GM12878 (cell line): ENCODE results near the gene PCDHGA7. TPM values are rescaled to one million over a fixed set of nuclear protein-coding genes. Genes with fewer than 3 reads are reported as not detected.

Experiments used
- CEBPB ChIP-seq, 2 experiments: fragments of 150-350 bp in 1 of 2; IDR thresholded peaks; 2 replicates each; pipeline ENCODE4 v1.6.1; 2012 to 2014; ENCODE audit warnings: low read depth in 2 of 2, low read length in 2 of 2, borderline replicate concordance in 1 of 2, inconsistent platforms in 1 of 2
- DPF2 ChIP-seq: fragments of 450-650 bp; IDR thresholded peaks from 2 replicates; pipeline ENCODE4 v1.6.1; 2017; ENCODE audit warnings: mild to moderate bottlenecking
- EP300 ChIP-seq, 2 experiments: fragments of 150-350 bp in 1 of 2; IDR thresholded peaks; 2 replicates each; pipeline ENCODE4 v1.6.1; 2011 to 2012; ENCODE audit warnings: low read depth in 2 of 2, low read length in 2 of 2, borderline replicate concordance in 1 of 2, improper control_type of control experiment in 1 of 2, inconsistent platforms in 1 of 2; ENCODE audit not compliant: control insufficient read depth in 1 of 2
- ETV6 ChIP-seq, 2 experiments: fragments of 450-650 bp in 1 of 2; IDR thresholded peaks in 1 of 2; conservative IDR thresholded peaks in 1 of 2; 2 replicates each; pipeline ENCODE4 v1.6.1; 2014; ENCODE audit warnings: antibody characterized with exemption in 1 of 2, borderline replicate concordance in 1 of 2, low read depth in 1 of 2, mild to moderate bottlenecking in 1 of 2, moderate library complexity in 1 of 2
- FOS ChIP-seq: IDR thresholded peaks from 3 replicates; pipeline ENCODE4 v1.6.1; 2011; ENCODE audit warnings: borderline replicate concordance; ENCODE audit not compliant: insufficient read length; ENCODE audit errors: extremely low read depth
- MTA3 ChIP-seq: IDR thresholded peaks from 2 replicates; pipeline ENCODE4 v1.6.1; 2012; ENCODE audit warnings: low read length, inconsistent platforms, borderline replicate concordance
- NR2C2 ChIP-seq: IDR thresholded peaks from 2 replicates; pipeline ENCODE4 v1.6.1; 2011; ENCODE audit warnings: borderline replicate concordance, low read depth; ENCODE audit not compliant: control insufficient read depth, insufficient read length
- PBX3 ChIP-seq: IDR thresholded peaks from 2 replicates; pipeline ENCODE4 v1.6.1; 2011; ENCODE audit warnings: mild to moderate bottlenecking, low read depth, low read length, moderate library complexity; ENCODE audit not compliant: insufficient replicate concordance
- RUNX3 ChIP-seq: IDR thresholded peaks from 2 replicates; pipeline ENCODE4 v1.6.1; 2012; ENCODE audit warnings: low read length, inconsistent platforms
- SIN3A ChIP-seq: IDR thresholded peaks from 2 replicates; pipeline ENCODE4 v1.6.1; 2012; ENCODE audit warnings: low read depth, low read length, improper control_type of control experiment
- STAT3 ChIP-seq: IDR thresholded peaks from 2 replicates; pipeline ENCODE4 v1.6.1; 2011; ENCODE audit warnings: low read depth, low read length, improper control_type of control experiment
- USF1 ChIP-seq: IDR thresholded peaks from 2 replicates; pipeline ENCODE4 v1.6.1; 2011; ENCODE audit warnings: borderline replicate concordance, low read depth, mild to moderate bottlenecking, moderate library complexity, mixed read lengths, low read length; ENCODE audit not compliant: insufficient read depth; ENCODE audit errors: extremely low read length
- polyA plus RNA-seq, 11 experiments: library from polyadenylated mRNA; depleted of rRNA in 4 of 11; unstranded in 6 of 11; stranded (reverse) in 5 of 11; fragments of >200 nt; fragmentation: Nextera tagmentation in 4 of 11; fragmentation: Illumina TruSeq in 1 of 11; extraction: Ambion mirVana in 4 of 11; extraction: Trizol in 1 of 11; gene quantifications; 1 replicate in 1 of 11; 2 replicates in 10 of 11; pipeline versions ENCODE4 v1.2.1 to v1.2.3, GENCODE V29; 2011 to 2016; ENCODE audit warnings: inconsistent platforms in 2 of 11, missing spikeins in 2 of 11, low read depth in 1 of 11
- total RNA-seq, 4 experiments: library from RNA; depleted of rRNA in 3 of 4; stranded (reverse); fragments of >200 nt in 3 of 4; fragmentation: Illumina TruSeq in 1 of 4; extraction: Trizol in 1 of 4; gene quantifications; 2 replicates each; pipeline versions ENCODE4 v1.2.1 to v1.2.3, GENCODE V29; 2013 to 2021

Gene PCDHGA7
- total and polyA plus RNA-seq, 10 of the 15 experiments (the other 5 are each of a cell fraction or from before 2014, with no cell fraction given), result 0.01 to 0.18 (median 0.08) TPM; not detected in 3

GRCh38 chr5:141420855-141421488 lies 38.4 kb downstream of the PCDHGA7 start, which contains the start of gene PCDHGA11 (continued):
- no peak for TF ChIP-seq USF1
- TF ChIP-seq CEBPB (IDR thresholded peaks at IDR 0.05; ENCODE audit: borderline replicate concordance in 1 of 2, low read depth in 2 of 2, low read length in 2 of 2), result no peak
- TF ChIP-seq DPF2, result no peak
- no peak for TF ChIP-seq FOS
- TF ChIP-seq STAT3, result no peak
- peak; percentile 76 for TF ChIP-seq RUNX3
- TF ChIP-seq NR2C2, result no peak
- no peak for TF ChIP-seq MTA3
- 0 out of 4 replicates have a peak, but pooled peaks of 1 of the 2 experiments have one; percentile 8 for TF ChIP-seq ETV6 (conservative IDR thresholded peaks at IDR 0.05 in 1 of 2, IDR thresholded peaks at IDR 0.05 in 1 of 2; ENCODE audit: borderline replicate concordance in 1 of 2, low read depth in 1 of 2)
- TF ChIP-seq EP300 (IDR thresholded peaks at IDR 0.05; ENCODE audit: borderline replicate concordance in 1 of 2, control insufficient read depth in 1 of 2, low read depth in 2 of 2, low read length in 2 of 2), result no peak
- no peak for TF ChIP-seq SIN3A
- no peak for TF ChIP-seq PBX3
